Hepatic stellate cell (primary cell): ENCODE results near the gene AP1G2.

Source experiments
- DNase-seq: peaks from one replicate; pipeline ENCODE4 v3.0.0; 2011; ENCODE audit warnings: low spot score

Gene AP1G2

DNA sequence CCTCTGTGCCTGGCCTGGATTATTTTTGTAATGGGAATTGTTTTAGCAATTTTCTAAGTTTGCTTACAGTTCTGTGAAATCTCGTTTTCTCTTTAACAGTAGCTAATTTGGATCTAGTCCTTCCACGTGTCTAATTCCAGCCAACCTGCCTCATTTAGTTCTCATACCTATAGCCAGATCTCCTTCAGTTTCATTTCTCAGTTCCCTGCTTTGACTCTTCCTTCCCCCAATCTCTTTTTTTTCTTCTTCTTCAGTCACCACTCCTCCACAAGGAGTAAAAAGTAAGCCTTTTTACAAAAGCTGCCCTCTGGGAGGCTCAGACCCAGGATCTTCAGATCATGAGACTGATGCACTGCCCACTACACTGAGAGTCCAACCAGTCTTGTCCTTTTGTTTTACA lies 10.1 kb downstream of the AP1G2 start:
- DNase-seq: no peak

- no peak for DNase-seq
These were observed 10.7 kb downstream of the AP1G2 start for GRCh38 chr14:23556700-23557440.

- peak; percentile 97 for DNase-seq
These were observed 11.5 kb downstream of the AP1G2 start, which contains the start of gene THTPA for GRCh38 chr14:23555882-23556699. Gene THTPA (plus strand): TSS chr14:23556271. CDS start chr14:23556758, 487 bp downstream.

DNA sequence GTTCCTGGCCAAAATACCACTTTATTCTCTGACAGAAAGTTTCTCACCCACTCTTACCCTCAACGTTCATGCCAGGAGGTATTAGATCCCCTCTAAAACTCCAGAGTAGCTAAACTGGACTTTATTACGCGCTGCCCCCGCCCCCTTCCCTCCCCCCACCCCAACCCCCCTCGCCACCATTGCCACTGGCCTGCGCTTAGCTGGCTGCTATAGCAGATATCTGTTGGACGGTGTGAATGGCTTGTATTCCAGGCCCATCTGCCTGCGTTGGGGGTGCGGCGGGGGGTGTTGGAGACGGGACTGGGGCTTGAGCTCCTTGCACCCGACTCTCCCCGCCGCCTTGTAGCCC lies 12.1 kb downstream of the AP1G2 start:
- no peak for DNase-seq

DNA sequence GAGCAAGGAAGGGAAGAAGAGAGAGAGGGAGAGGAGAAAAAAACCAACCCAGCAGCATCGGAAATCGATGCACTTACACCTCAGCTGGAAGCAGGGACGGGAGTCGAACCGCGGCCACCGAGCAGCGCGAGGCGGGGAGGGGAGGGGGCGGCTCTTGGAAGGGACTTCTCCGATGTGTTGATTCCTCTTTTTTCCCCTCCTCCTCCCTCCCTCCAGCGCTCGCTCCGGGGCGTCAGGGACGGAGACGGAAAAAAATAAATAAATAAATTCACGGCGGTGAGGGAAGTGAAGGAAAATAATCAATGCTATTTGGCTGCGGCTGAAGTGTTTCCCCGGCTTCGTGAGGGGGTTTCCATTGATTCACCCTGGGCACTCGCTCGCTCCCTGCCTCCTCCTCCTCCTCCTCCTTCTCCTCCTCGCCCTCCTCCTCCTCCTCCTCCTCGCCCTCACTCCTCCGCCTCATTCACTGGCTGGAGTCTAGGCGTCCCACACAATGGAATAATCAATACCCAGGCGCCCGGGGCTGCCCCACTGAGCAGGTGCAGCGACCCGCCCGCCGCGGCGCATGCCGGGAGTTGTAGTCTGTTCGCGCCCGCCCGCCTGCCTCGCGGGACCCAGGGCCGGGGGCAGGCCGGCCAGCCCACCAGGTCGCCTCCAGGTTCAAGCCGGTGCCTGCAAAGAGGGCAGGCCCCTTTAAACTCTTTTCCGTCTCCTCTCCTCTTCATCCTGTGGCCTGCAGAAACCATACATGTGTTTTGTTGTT lies 16.1 kb downstream of the AP1G2 start, which contains the start of gene ZFHX2:
Gene ZFHX2, minus strand, starts transcription at position 500 of the 763 bp plus-strand sequence. CDS start 16,440 bp downstream, outside the sequence.
- DNase-seq: peak; percentile 50

- DNase-seq: no peak
These were observed 16.8 kb downstream of the AP1G2 start for GRCh38 chr14:23550812-23551265.

DNA sequence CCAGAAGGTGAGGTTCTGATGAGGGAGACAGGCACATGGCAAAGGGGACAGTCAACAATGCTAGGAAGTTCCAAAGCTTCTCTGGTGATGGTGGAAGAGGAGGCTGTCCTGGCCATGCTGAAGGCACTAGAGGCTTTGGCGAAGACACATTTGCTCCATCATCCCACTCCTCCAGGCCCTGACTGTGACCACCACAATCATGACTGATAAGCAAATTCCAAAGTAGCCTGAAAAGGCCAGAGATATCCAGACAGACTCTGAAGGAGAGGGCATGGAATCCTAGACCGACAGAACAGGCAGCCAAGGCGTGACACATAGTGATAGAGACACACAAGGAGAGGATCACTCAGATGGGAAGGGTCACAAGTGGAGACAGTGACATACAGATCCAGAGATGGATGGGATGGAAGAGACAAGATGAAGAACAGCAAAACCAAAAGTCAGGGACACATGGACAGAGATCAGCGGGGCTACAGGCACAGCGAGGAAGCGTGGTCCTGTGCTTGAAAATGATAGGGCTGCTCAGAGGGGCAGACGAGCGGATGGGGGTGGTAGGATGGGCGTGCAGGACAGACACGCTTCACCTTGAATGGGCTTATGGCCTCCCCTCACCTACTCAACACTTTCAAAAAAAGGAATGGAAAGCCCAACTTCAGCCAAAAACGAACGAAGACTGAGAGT lies 17.3 kb downstream of the AP1G2 start:
- no peak for DNase-seq

GRCh38 chr14:23548351-23549318 lies 19.0 kb downstream of the AP1G2 start:
- no peak for DNase-seq

GRCh38 chr14:23547924-23548323 lies 19.7 kb downstream of the AP1G2 start:
- no peak for DNase-seq

GRCh38 chr14:23546450-23547035 lies 21.0 kb downstream of the AP1G2 start:
- no peak for DNase-seq

GRCh38 chr14:23545740-23546365 lies 21.7 kb downstream of the AP1G2 start:
- no peak for DNase-seq

GRCh38 chr14:23544511-23545447 lies 22.8 kb downstream of the AP1G2 start:
- DNase-seq: no peak

DNA sequence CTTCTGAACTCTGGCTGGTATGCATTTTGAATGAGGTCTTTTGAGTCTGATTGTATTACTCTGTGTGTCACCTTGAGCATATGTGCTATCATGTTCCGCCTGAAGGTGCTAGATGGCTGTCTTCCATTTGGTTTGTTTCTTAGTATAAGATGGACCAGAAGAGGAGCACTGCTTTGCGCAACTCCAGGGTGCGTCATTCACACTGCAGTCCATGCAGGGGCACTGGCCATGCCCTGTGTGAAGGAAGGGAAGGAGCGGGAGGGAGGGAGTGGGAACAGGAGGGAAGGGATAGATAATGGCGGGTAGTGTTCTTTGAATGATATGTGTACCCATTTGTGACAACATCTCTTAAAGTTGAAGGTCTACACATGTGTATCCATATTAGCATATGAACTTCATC lies 24.2 kb downstream of the AP1G2 start:
- DNase-seq: no peak

DNA sequence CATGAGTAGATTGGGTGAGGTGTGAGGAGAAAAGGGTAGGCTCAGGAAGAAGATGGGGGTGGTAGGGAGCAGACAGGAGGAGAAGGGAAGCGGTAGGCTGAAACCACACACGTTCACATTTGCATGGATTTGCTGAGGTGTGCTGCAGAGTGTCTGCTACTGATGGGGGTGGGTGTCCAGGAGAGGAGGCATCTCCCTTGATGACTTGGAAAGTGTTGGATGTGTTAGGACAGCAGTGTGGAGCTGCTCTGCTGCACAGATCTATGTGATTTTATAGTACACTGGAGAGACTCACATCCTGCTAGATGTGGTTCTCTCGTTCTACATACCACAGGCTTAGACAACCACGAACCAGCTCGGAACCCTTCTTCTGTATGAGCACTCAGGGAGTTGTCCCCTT lies 25.3 kb downstream of the AP1G2 start:
- DNase-seq: no peak

DNA sequence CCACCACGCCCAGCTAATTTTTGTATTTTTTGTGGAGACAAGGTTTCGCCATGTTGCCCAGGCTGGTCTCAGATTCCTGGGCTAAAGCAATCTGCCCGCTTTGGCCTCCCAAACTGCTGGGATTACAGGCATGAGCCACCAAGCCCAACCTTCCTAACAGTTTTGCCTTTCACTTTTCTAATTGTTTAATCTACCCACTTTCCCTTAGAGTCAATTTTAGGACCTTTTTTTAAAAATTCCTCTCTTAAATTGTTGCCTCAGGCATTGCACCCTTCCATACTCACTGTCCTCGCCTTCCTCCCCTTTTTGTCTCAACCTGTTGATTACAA lies 27.5 kb downstream of the AP1G2 start:
- no peak for DNase-seq

GRCh38 chr14:23539248-23540140 lies 28.1 kb downstream of the AP1G2 start:
- DNase-seq: peak; percentile 67

DNA sequence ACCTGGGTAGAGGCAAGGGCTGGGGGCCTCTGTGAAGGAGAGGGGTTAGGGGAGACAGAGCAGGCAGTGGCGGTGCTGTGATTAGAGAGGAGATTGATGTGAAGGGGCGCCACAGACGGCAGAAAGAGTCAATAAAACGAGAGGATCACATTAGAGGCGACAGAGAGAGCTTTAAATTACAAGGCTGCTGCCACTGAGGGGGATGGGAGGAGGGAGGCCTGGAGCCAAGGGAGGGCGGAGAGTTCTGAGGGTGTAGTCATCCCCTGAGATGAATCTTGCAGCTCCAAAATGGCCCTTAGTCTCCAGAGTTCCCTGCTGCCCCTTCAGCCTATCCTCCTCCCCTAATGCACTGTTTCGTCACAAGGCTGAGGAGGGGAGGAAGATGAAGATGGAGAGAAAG lies 28.8 kb downstream of the AP1G2 start:
- DNase-seq: peak; percentile 37
